ENCODE data around the gene CCDC188.

Gene CCDC188

GRCh38 chr22:20102203-20102780, 48.6 kb downstream of the CCDC188 start:
- DNase-seq: no peak

GRCh38 chr22:20101638-20102037, 49.2 kb downstream of the CCDC188 start:
- no peak for DNase-seq

GRCh38 chr22:20099099-20099711, 51.6 kb downstream of the CCDC188 start:
- no peak for DNase-seq
